Putamen (tissue), 1 donor: ENCODE data around the gene PACSIN2.
A peak's percentile ranks its signal among the peaks of the same experiment; 100 is the strongest.
"Not testable (repeated sequence)": the region's sequence is repeated elsewhere in the genome, so short reads cannot be mapped to it uniquely, and the experiment has no call there.

Experiments
- DNase-seq: peaks from one replicate; pipeline ENCODE4 v3.0.0-alpha.2; 2016; ENCODE audit warnings: low spot score

Gene PACSIN2

GRCh38 chr22:43014869-43015676, at the start of gene PACSIN2:
PACSIN2 (minus strand) TSS chr22:43015149; CDS start chr22:42912080, 103,069 bp downstream.
- peak; percentile 97 for DNase-seq

- no peak for DNase-seq
Observed at GRCh38 chr22:43060183-43060582, 45.2 kb upstream of the PACSIN2 start.

- no peak for DNase-seq
Observed at GRCh38 chr22:43057641-43058040, 42.7 kb upstream of the PACSIN2 start.

GRCh38 chr22:43053176-43053575, 38.2 kb upstream of the PACSIN2 start:
- DNase-seq = no peak

- no peak for DNase-seq
Observed at GRCh38 chr22:43050995-43051394, 36.0 kb upstream of the PACSIN2 start.

GRCh38 chr22:43047605-43048004, 32.7 kb upstream of the PACSIN2 start:
- no peak for DNase-seq

- DNase-seq = no peak
Observed at GRCh38 chr22:43044290-43044712, 29.4 kb upstream of the PACSIN2 start.

- no peak for DNase-seq
Observed at GRCh38 chr22:43042101-43042780, 27.3 kb upstream of the PACSIN2 start.

GRCh38 chr22:43039800-43040199, 24.9 kb upstream of the PACSIN2 start:
- DNase-seq = no peak

- no peak for DNase-seq
Observed at GRCh38 chr22:43038325-43038724, 23.4 kb upstream of the PACSIN2 start.

- DNase-seq = no peak
Observed at GRCh38 chr22:43036282-43036829, 21.4 kb upstream of the PACSIN2 start.

- no peak for DNase-seq
Observed at GRCh38 chr22:43035250-43035649, 20.3 kb upstream of the PACSIN2 start.

- DNase-seq = no peak
Observed at GRCh38 chr22:43031617-43032016, 16.7 kb upstream of the PACSIN2 start.

- DNase-seq = no peak
Observed at GRCh38 chr22:43018615-43019014, 3.7 kb upstream of the PACSIN2 start.

GRCh38 chr22:43017525-43018460, 2.8 kb upstream of the PACSIN2 start:
- DNase-seq = no peak

- not testable (repeated sequence) for DNase-seq
Observed at GRCh38 chr22:43016150-43016549, 1.2 kb upstream of the PACSIN2 start.

GRCh38 chr22:43015677-43016042, 711 bp upstream of the PACSIN2 start:
- DNase-seq = no peak

- DNase-seq = no peak
Observed at GRCh38 chr22:43014316-43014868, 557 bp downstream of the PACSIN2 start.

- DNase-seq = no peak
Observed at GRCh38 chr22:43013355-43014315, 1.3 kb downstream of the PACSIN2 start.

- no peak for DNase-seq
Observed at GRCh38 chr22:43012390-43012789, 2.6 kb downstream of the PACSIN2 start.
